ENCODE measurements around the gene PARVG. TPM values are rescaled to one million over a fixed set of nuclear protein-coding genes. Genes with fewer than 3 reads are reported as not detected.

PARVG gene
- total and polyA plus RNA-seq, 2 of the 8 experiments (the other 6 are each of a cell fraction or from before 2014, with no cell fraction given), result 0.37 to 1.5 TPM

- Histone ChIP-seq H3K23me2 (ENCODE audit: low read depth, low read length) (no peaks in the 10 kb centered on the region; the same call in 1 of the 2 replicates), H3K56ac (replicated peaks; ENCODE audit: insufficient read length, low read depth, low read length) (no peak overlapping the region), H3K14ac (ENCODE audit: insufficient read length) (no peak overlapping the region), H3K4ac (replicated peaks; ENCODE audit: insufficient read length, low read depth, low read length) (no peak overlapping the region), H2BK15ac (ENCODE audit: low read length) (0 out of 2 replicates have a peak overlapping the region, but pooled peaks have one; percentile 29), H4K8ac (ENCODE audit: extremely low read depth, insufficient read depth, low read length) (peak overlapping the region; percentile 46; the same call in 1 of the 2 replicates), H3K27ac (ENCODE audit: low read depth, low read length) (no peak overlapping the region), H3K9ac (replicated peaks in 1 of 4; ENCODE audit: extremely low read depth in 1 of 4, low read depth in 3 of 4, low read length in 3 of 4) (no peak overlapping the region), H2BK5ac (ENCODE audit: low read depth, low read length) (no peak overlapping the region), H3K4me2 (ENCODE audit: insufficient read depth in 1 of 2, low read depth in 2 of 2, low read length in 2 of 2) (no peak overlapping the region), H3K36me3 (ENCODE audit: control insufficient read depth in 2 of 4, insufficient read depth in 4 of 4, low read length in 3 of 4) (no peaks in the 10 kb centered on the region), H2BK120ac (replicated peaks; ENCODE audit: low read depth, low read length) (no peak overlapping the region), H2BK12ac (ENCODE audit: low read depth, low read length) (no peak overlapping the region), H2AK5ac (ENCODE audit: low read depth, low read length) (no peak overlapping the region), H4K20me1 (replicated peaks in 1 of 2; ENCODE audit: control insufficient read depth in 1 of 2, insufficient read depth in 2 of 2, low read length in 2 of 2) (no peaks in the 10 kb centered on the region), H3K79me2 (ENCODE audit: control insufficient read depth in 1 of 2, insufficient read depth in 2 of 2, low read length in 2 of 2) (no peaks in the 10 kb centered on the region), H3K79me1 (ENCODE audit: low read depth, low read length) (no peaks in the 10 kb centered on the region), H4K5ac (ENCODE audit: insufficient read length, low read depth, low read length) (no peak overlapping the region), H2AFZ (ENCODE audit: low read length) (no peak overlapping the region), H3K18ac (ENCODE audit: extremely low read depth, low read length) (no peak overlapping the region), H3K4me1 (replicated peaks in 1 of 4; ENCODE audit: control insufficient read depth in 3 of 4, insufficient read depth in 4 of 4, low read length in 3 of 4) (no peaks in the 10 kb centered on the region), H3K9me3 (ENCODE audit: insufficient read depth in 2 of 2, low read depth in 1 of 2, low read length in 1 of 2) (no peaks in the 10 kb centered on the region), H2BK20ac (ENCODE audit: low read length) (no peak overlapping the region), H3K4me3 (ENCODE audit: extremely low read depth in 1 of 4, insufficient read depth in 2 of 4, low read depth in 3 of 4, low read length in 4 of 4) (no peak overlapping the region), H3K27me3 (replicated peaks in 1 of 4; ENCODE audit: control insufficient read depth in 3 of 4, extremely low read depth in 1 of 4, insufficient read depth in 3 of 4, low read length in 3 of 4) (no peaks in the 10 kb centered on the region), H4K91ac (replicated peaks; ENCODE audit: insufficient read length, low read length) (no peak overlapping the region), H3K23ac (ENCODE audit: insufficient read length) (no peak overlapping the region)
- ChIA-PET CTCF (ENCODE audit: partially characterized antibody) (no interaction called here), POLR2A (ENCODE audit: partially characterized antibody) (no interaction called here)
- DNase-seq (ENCODE audit: low read depth in 1 of 2, low spot score in 2 of 2) (no peak), FAIRE-seq (no peak)
- no peak for TF ChIP-seq NRF1 (IDR thresholded peaks at IDR 0.05; ENCODE audit: low read depth, low read length)
- TF ChIP-seq POU5F1 (IDR thresholded peaks at IDR 0.05; ENCODE audit: low read depth, low read length), result no peak
- no peak for TF ChIP-seq PHF8 (conservative IDR thresholded peaks at IDR 0.05; ENCODE audit: low read depth, low read length)
- 90% methylated on average over 9 of the region's 9 CpGs; no CpG with 5 or more reads in 1 of the 2 experiments for WGBS, 2 experiments (ENCODE audit: extremely low coverage in 1 of 2, insufficient coverage in 1 of 2, insufficient read length in 1 of 2, insufficient replicate concordance in 2 of 2, low coverage in 1 of 2, low lambda C conversion rate in 2 of 2, missing lambda C conversion rate in 1 of 2)
These were observed 25.6 kb downstream of the PARVG start for GRCh38 chr22:44206330-44206645.
